Measurements from ENCODE around the gene BCAS3.

The BCAS3 gene

GRCh38 chr17:61330174-61331150, 652.8 kb downstream of the BCAS3 start:
- no peak overlapping the region for H3K27ac ChIP-seq (ENCODE audit: low read length)
- H3K4me2 ChIP-seq (ENCODE audit: low read length): no peak overlapping the region
- no peaks in the 10 kb centered on the region for H3K9me3 ChIP-seq (ENCODE audit: insufficient read depth, low read length)
- H3K79me2 ChIP-seq (ENCODE audit: low read length): no peaks in the 10 kb centered on the region
- no peaks in the 10 kb centered on the region for H3K27me3 ChIP-seq (ENCODE audit: low read depth, low read length)
- TF ChIP-seq EZH2phosphoT487 (IDR thresholded peaks at IDR 0.05; ENCODE audit: low read depth) (no peak), CTCF (IDR thresholded peaks at IDR 0.05; ENCODE audit: low read depth, low read length) (no peak)
- H3K9ac ChIP-seq (ENCODE audit: low read length): no peak overlapping the region
- no peaks in the 10 kb centered on the region for H3K36me3 ChIP-seq (replicated peaks; ENCODE audit: low read depth, low read length)
- no peak overlapping the region for H3K4me3 ChIP-seq (ENCODE audit: low read length)
- no peaks in the 10 kb centered on the region for H4K20me1 ChIP-seq (ENCODE audit: insufficient read depth, low read length)
- no peaks in the 10 kb centered on the region for H3K4me1 ChIP-seq (ENCODE audit: low read length)
- no peak overlapping the region for H2AFZ ChIP-seq (ENCODE audit: low read depth, low read length)

GRCh38 chr17:61331178-61331577, 653.5 kb downstream of the BCAS3 start:
- H3K36me3 ChIP-seq (replicated peaks; ENCODE audit: low read depth, low read length): no peaks in the 10 kb centered on the region
- H3K27ac ChIP-seq (ENCODE audit: low read length): no peak overlapping the region
- no peaks in the 10 kb centered on the region for H3K27me3 ChIP-seq (ENCODE audit: low read depth, low read length)
- H2AFZ ChIP-seq (ENCODE audit: low read depth, low read length): no peak overlapping the region
- H3K9ac ChIP-seq (ENCODE audit: low read length): no peak overlapping the region
- no peak overlapping the region for H3K4me2 ChIP-seq (ENCODE audit: low read length)
- H3K9me3 ChIP-seq (ENCODE audit: insufficient read depth, low read length): no peaks in the 10 kb centered on the region
- no peaks in the 10 kb centered on the region for H3K4me1 ChIP-seq (ENCODE audit: low read length)
- H3K79me2 ChIP-seq (ENCODE audit: low read length): no peaks in the 10 kb centered on the region
- TF ChIP-seq CTCF (IDR thresholded peaks at IDR 0.05; ENCODE audit: low read depth, low read length): no peak
- no peak for TF ChIP-seq EZH2phosphoT487 (IDR thresholded peaks at IDR 0.05; ENCODE audit: low read depth)
- no peaks in the 10 kb centered on the region for H4K20me1 ChIP-seq (ENCODE audit: insufficient read depth, low read length)
- no peak overlapping the region for H3K4me3 ChIP-seq (ENCODE audit: low read length)

GRCh38 chr17:61331886-61332285, 654.2 kb downstream of the BCAS3 start:
- no peak overlapping the region for H3K27ac ChIP-seq (ENCODE audit: low read length)
- no peaks in the 10 kb centered on the region for H3K27me3 ChIP-seq (ENCODE audit: low read depth, low read length)
- H3K9ac ChIP-seq (ENCODE audit: low read length): no peak overlapping the region
- no peaks in the 10 kb centered on the region for H3K4me1 ChIP-seq (ENCODE audit: low read length)
- no peaks in the 10 kb centered on the region for H4K20me1 ChIP-seq (ENCODE audit: insufficient read depth, low read length)
- no peak overlapping the region for H3K4me3 ChIP-seq (ENCODE audit: low read length)
- H3K36me3 ChIP-seq (replicated peaks; ENCODE audit: low read depth, low read length): no peaks in the 10 kb centered on the region
- H3K79me2 ChIP-seq (ENCODE audit: low read length): no peaks in the 10 kb centered on the region
- no peak overlapping the region for H2AFZ ChIP-seq (ENCODE audit: low read depth, low read length)
- no peak overlapping the region for H3K4me2 ChIP-seq (ENCODE audit: low read length)
- no peaks in the 10 kb centered on the region for H3K9me3 ChIP-seq (ENCODE audit: insufficient read depth, low read length)
- TF ChIP-seq CTCF (IDR thresholded peaks at IDR 0.05; ENCODE audit: low read depth, low read length): no peak
- no peak for TF ChIP-seq EZH2phosphoT487 (IDR thresholded peaks at IDR 0.05; ENCODE audit: low read depth)

GRCh38 chr17:61333136-61333535, 655.5 kb downstream of the BCAS3 start:
- H3K9ac ChIP-seq (ENCODE audit: low read length): no peak overlapping the region

More at GRCh38 chr17:61333136-61333535, 655.5 kb downstream of the BCAS3 start:
- Histone ChIP-seq H3K4me2 (ENCODE audit: low read length) (no peak overlapping the region), H3K4me1 (ENCODE audit: low read length) (no peaks in the 10 kb centered on the region), H3K27me3 (ENCODE audit: low read depth, low read length) (no peaks in the 10 kb centered on the region), H3K36me3 (replicated peaks; ENCODE audit: low read depth, low read length) (no peaks in the 10 kb centered on the region), H3K27ac (ENCODE audit: low read length) (no peak overlapping the region), H2AFZ (ENCODE audit: low read depth, low read length) (no peak overlapping the region), H3K4me3 (ENCODE audit: low read length) (no peak overlapping the region), H4K20me1 (ENCODE audit: insufficient read depth, low read length) (no peaks in the 10 kb centered on the region), H3K9me3 (ENCODE audit: insufficient read depth, low read length) (no peaks in the 10 kb centered on the region), H3K79me2 (ENCODE audit: low read length) (no peaks in the 10 kb centered on the region)
- TF ChIP-seq EZH2phosphoT487 (IDR thresholded peaks at IDR 0.05; ENCODE audit: low read depth) (no peak), CTCF (IDR thresholded peaks at IDR 0.05; ENCODE audit: low read depth, low read length) (no peak)

All from OCI-LY3 (cell line).